DLD1 (cell line): ENCODE results near the gene OR5B3.
"Not testable (repeated sequence)": the region's sequence is repeated elsewhere in the genome, so short reads cannot be mapped to it uniquely, and the experiment has no call there.

Source experiments
- in situ Hi-C: cut with HindIII; loops from 2 replicates; pipeline ENCODE4 v1.10.0; 2017; ENCODE audit warnings: low sequenced_read_pairs

OR5B3 gene

GRCh38 chr11:58406774-58407173, at the start of gene OR5B3:
OR5B3 (minus strand) TSS chr11:58406874; CDS start chr11:58403409, 3,465 bp downstream.
- in situ Hi-C loops: no loop called here

- in situ Hi-C loops: no loop called here
Observed at GRCh38 chr11:58451585-58451984, 44.9 kb upstream of the OR5B3 start.

- in situ Hi-C loops: no loop called here
Observed at GRCh38 chr11:58446294-58446693, 39.6 kb upstream of the OR5B3 start.

GRCh38 chr11:58444300-58444699, 37.6 kb upstream of the OR5B3 start:
- in situ Hi-C loops: no loop called here

GRCh38 chr11:58442136-58442535, 35.5 kb upstream of the OR5B3 start, which contains the start of gene OR5B12:
OR5B12 (minus strand) TSS chr11:58442236; CDS start chr11:58440151, 2,085 bp downstream.
- in situ Hi-C loops: no loop called here

- in situ Hi-C loops: no loop called here
Observed at GRCh38 chr11:58438486-58438885, 31.8 kb upstream of the OR5B3 start.

GRCh38 chr11:58434217-58434616, 27.5 kb upstream of the OR5B3 start:
- in situ Hi-C loops: no loop called here

GRCh38 chr11:58433638-58434203, 27.0 kb upstream of the OR5B3 start:
- in situ Hi-C loops: no loop called here

GRCh38 chr11:58429273-58429672, 22.6 kb upstream of the OR5B3 start:
- in situ Hi-C loops: no loop called here

- in situ Hi-C loops: no loop called here
Observed at GRCh38 chr11:58428021-58428420, 21.3 kb upstream of the OR5B3 start, which contains the start of gene OR5B2. OR5B2 (minus strand) TSS chr11:58428121; CDS start chr11:58423261, 4,860 bp downstream.

- in situ Hi-C loops: not testable (repeated sequence)
Observed at GRCh38 chr11:58399622-58400021, 7.1 kb downstream of the OR5B3 start.

- in situ Hi-C loops: no loop called here
Observed at GRCh38 chr11:58395581-58395980, 11.1 kb downstream of the OR5B3 start.

GRCh38 chr11:58394195-58394594, 12.5 kb downstream of the OR5B3 start:
- in situ Hi-C loops: no loop called here

GRCh38 chr11:58392746-58393145, 13.9 kb downstream of the OR5B3 start:
- in situ Hi-C loops: no loop called here

GRCh38 chr11:58391879-58392278, 14.8 kb downstream of the OR5B3 start:
- in situ Hi-C loops: no loop called here

- in situ Hi-C loops: no loop called here
Observed at GRCh38 chr11:58390551-58391063, 16.1 kb downstream of the OR5B3 start.

GRCh38 chr11:58358969-58359368, 47.7 kb downstream of the OR5B3 start, which contains the start of gene OR5B17:
OR5B17 (minus strand) TSS chr11:58359069; CDS start chr11:58359069, 0 bp downstream.
- in situ Hi-C loops: no loop called here

GRCh38 chr11:58354727-58355126, 51.9 kb downstream of the OR5B3 start:
- in situ Hi-C loops: no loop called here
